ENCODE data around the gene DNAH7. TPM values are rescaled to one million over a fixed set of nuclear protein-coding genes. Genes with fewer than 3 reads are reported as not detected.

DNAH7 gene
- total and polyA plus RNA-seq, 9 of the 15 experiments (the other 6 are each of a cell fraction or from before 2014, with no cell fraction given): 0.03 to 0.42 (median 0.18) TPM

GRCh38 chr2:196036442-196036841, 32.2 kb downstream of the DNAH7 start:
- no peak for ATAC-seq
- POLR2A ChIA-PET: no interaction called here
- in situ Hi-C loops (cut with MboI) (no loop called here), intact Hi-C loops (cut with micrococcal nuclease) (no loop called here)
- WGBS (ENCODE audit: insufficient coverage, low coverage, missing lambda C conversion rate): 25% methylated on average over 2 of the region's 2 CpGs
- no peak for DNase-seq (ENCODE audit: extremely low read depth in 1 of 4, low spot score in 3 of 4)
- CTCF ChIA-PET (ENCODE audit: low intra/inter-chr PET ratio): no interaction called here
- no peaks in the 10 kb centered on the region for H3K9me3 ChIP-seq (replicated peaks; ENCODE audit: control insufficient read depth, insufficient read depth, low read depth, low read length)
- H4K20me1 ChIP-seq (replicated peaks; ENCODE audit: control insufficient read depth, insufficient read depth, low read length): no peaks in the 10 kb centered on the region
- BruUV-seq (replicated peaks): no TSS peak
- no peak overlapping the region for H3K4me2 ChIP-seq (ENCODE audit: insufficient read depth, low read length)
- no peak overlapping the region for H2AFZ ChIP-seq (ENCODE audit: low read depth, low read length)
- H3K27me3 ChIP-seq (ENCODE audit: control insufficient read depth in 2 of 2, insufficient read depth in 2 of 2, low read length in 2 of 2): no peaks in the 10 kb centered on the region
- H3K9me1 ChIP-seq (ENCODE audit: control insufficient read depth, insufficient read depth, low read length): no peaks in the 10 kb centered on the region
- no peaks in the 10 kb centered on the region for H3K36me3 ChIP-seq (ENCODE audit: control insufficient read depth, insufficient read depth, low read length)
- H3K27ac ChIP-seq (ENCODE audit: extremely low read depth, low read depth, low read length): no peak overlapping the region
- no peaks in the 10 kb centered on the region for H3K4me1 ChIP-seq (replicated peaks in 1 of 2; ENCODE audit: control insufficient read depth in 2 of 2, insufficient read depth in 2 of 2, low read length in 2 of 2)
- H3K79me2 ChIP-seq (ENCODE audit: control insufficient read depth, insufficient read depth, low read length): no peaks in the 10 kb centered on the region
- no peak overlapping the region for H3K4me3 ChIP-seq
- no peak for FAIRE-seq
- no peak overlapping the region for H3K9ac ChIP-seq (ENCODE audit: insufficient read depth in 1 of 2, low read depth in 2 of 2, low read length in 2 of 2)
- no peak for TF ChIP-seq HSF4 (CRISPR knock-in tag; IDR thresholded peaks at IDR 0.05; ENCODE audit: borderline replicate concordance)
- no peak for TF ChIP-seq SIN3B (IDR thresholded peaks at IDR 0.05; ENCODE audit: low read depth)
- no peak for TF ChIP-seq PTBP1 (IDR thresholded peaks at IDR 0.05; ENCODE audit: low read depth, low read length)
- no peak for TF ChIP-seq MAFK (IDR thresholded peaks at IDR 0.05; ENCODE audit: low read length)
- TF ChIP-seq CC2D1A (IDR thresholded peaks at IDR 0.05): no peak

- Histone ChIP-seq H3K4me2 (ENCODE audit: insufficient read depth, low read length) (no peak overlapping the region), H3K4me1 (replicated peaks in 1 of 2; ENCODE audit: control insufficient read depth in 2 of 2, insufficient read depth in 2 of 2, low read length in 2 of 2) (no peaks in the 10 kb centered on the region), H3K9me1 (ENCODE audit: control insufficient read depth, insufficient read depth, low read length) (no peaks in the 10 kb centered on the region), H3K79me2 (ENCODE audit: control insufficient read depth, insufficient read depth, low read length) (no peaks in the 10 kb centered on the region), H3K9me3 (replicated peaks; ENCODE audit: control insufficient read depth, insufficient read depth, low read depth, low read length) (0 out of 2 replicates have a peak, but pooled peaks cover 2% of the 10 kb centered on the region), H3K4me3 (no peak overlapping the region), H3K9ac (ENCODE audit: insufficient read depth in 1 of 2, low read depth in 2 of 2, low read length in 2 of 2) (no peak overlapping the region), H3K27me3 (ENCODE audit: control insufficient read depth in 2 of 2, insufficient read depth in 2 of 2, low read length in 2 of 2) (no peaks in the 10 kb centered on the region), H4K20me1 (replicated peaks; ENCODE audit: control insufficient read depth, insufficient read depth, low read length) (no peaks in the 10 kb centered on the region), H3K27ac (ENCODE audit: extremely low read depth, low read depth, low read length) (no peak overlapping the region), H2AFZ (ENCODE audit: low read depth, low read length) (no peak overlapping the region), H3K36me3 (ENCODE audit: control insufficient read depth, insufficient read depth, low read length) (no peaks in the 10 kb centered on the region)
- CTCF ChIA-PET (ENCODE audit: low intra/inter-chr PET ratio): no interaction called here
- in situ Hi-C loops (cut with MboI) (no loop called here), intact Hi-C loops (cut with micrococcal nuclease) (no loop called here)
- FAIRE-seq: no peak
- no peak for DNase-seq (ENCODE audit: extremely low read depth in 1 of 4, low spot score in 3 of 4)
- no peak for ATAC-seq
- no peak for TF ChIP-seq SIRT6 (IDR thresholded peaks at IDR 0.05; ENCODE audit: low read depth, low read length)
- TF ChIP-seq ZNF316 (IDR thresholded peaks at IDR 0.05): peak; percentile 62
- POLR2A ChIA-PET: no interaction called here
- 4% methylated on average over 2 of the region's 2 CpGs for WGBS (ENCODE audit: insufficient coverage, low coverage, missing lambda C conversion rate)
- BruUV-seq (replicated peaks): no TSS peak
Measured at GRCh38 chr2:196018037-196018436, 50.6 kb downstream of the DNAH7 start.

Data from K562 (cell line).